IMR-90 (cell line): ENCODE data around the gene NABP1. TPM values are rescaled to one million over a fixed set of nuclear protein-coding genes. Genes with fewer than 3 reads are reported as not detected.

Experiments
- ATAC-seq: fragments of 200-7000 bp; cut with Tn5 transposase; 2 replicates; pipeline ENCODE4 v1.9.1; 2020; ENCODE audit warnings: low read depth, mild to moderate bottlenecking, moderate library complexity
- BruUV-seq: library from RNA; stranded (reverse); fragments of 400-500 nt; replicated peaks from 2 replicates; lab custom pipeline; 2021; lab: Mats Ljungman, UMichigan
- CTCF ChIA-PET: fragments of 300-600 bp; formaldehyde crosslinking; extraction: SDS; loops from one replicate; lab custom pipeline; 2021; ENCODE audit warnings: antibody characterized with exemption; lab: Yijun Ruan, JAX
- POLR2A ChIA-PET: fragments of 300-600 bp; sonication (Branson Sonifier 250); formaldehyde crosslinking; loops from one replicate; lab custom pipeline; 2022; ENCODE audit warnings: antibody characterized with exemption; ENCODE audit not compliant: unreplicated experiment; lab: Charles Lee
- DNase-seq: peaks from one replicate; pipeline ENCODE4 v3.0.0; 2013
- H2AFZ ChIP-seq: replicated peaks from 2 replicates; pipeline ENCODE3; 2013; ENCODE audit warnings: low read length, mild to moderate bottlenecking; ENCODE audit not compliant: poor library complexity
- H2AK5ac ChIP-seq: 2 replicates; pipeline ENCODE4 v1.6.1; 2013; ENCODE audit warnings: low read depth, low read length, inconsistent platforms
- H2AK9ac ChIP-seq: replicated peaks from 2 replicates; pipeline ENCODE3; 2013; ENCODE audit warnings: mild to moderate bottlenecking, low read depth, low read length, moderate library complexity; ENCODE audit not compliant: poor library complexity
- H2BK120ac ChIP-seq: 2 replicates; pipeline ENCODE4 v1.6.1; 2013; ENCODE audit warnings: low read depth, low read length, inconsistent platforms
- H2BK15ac ChIP-seq: 3 replicates; pipeline ENCODE4 v1.6.1; 2013; ENCODE audit warnings: low read depth, low read length, inconsistent platforms
- H2BK20ac ChIP-seq: 2 replicates; pipeline ENCODE4 v1.6.1; 2013; ENCODE audit warnings: low read depth, mild to moderate bottlenecking, inconsistent platforms, low read length, moderate library complexity
- H2BK5ac ChIP-seq: 2 replicates; pipeline ENCODE4 v1.6.1; 2013; ENCODE audit warnings: mild to moderate bottlenecking, low read depth, low read length, inconsistent platforms; ENCODE audit not compliant: poor library complexity, severe bottlenecking
- H3K14ac ChIP-seq: replicated peaks from 2 replicates; pipeline ENCODE4 v1.6.1; 2013; ENCODE audit warnings: low read depth, low read length, inconsistent platforms
- H3K18ac ChIP-seq: 2 replicates; pipeline ENCODE4 v1.6.1; 2013; ENCODE audit warnings: low read depth, low read length, control low read depth
- H3K23ac ChIP-seq: 2 replicates; pipeline ENCODE4 v1.6.1; 2013; ENCODE audit warnings: low read depth, low read length, inconsistent platforms
- H3K27ac ChIP-seq: 2 replicates; pipeline ENCODE4 v1.5.1; 2013; ENCODE audit warnings: mild to moderate bottlenecking, control low read depth, low read length; ENCODE audit not compliant: insufficient read depth
- H3K27me3 ChIP-seq: 2 replicates; pipeline ENCODE4 v1.6.1; 2013; ENCODE audit warnings: low read length; ENCODE audit not compliant: control insufficient read depth, insufficient read depth
- H3K36me3 ChIP-seq: 2 replicates; pipeline ENCODE4 v1.6.1; 2013; ENCODE audit warnings: low read length, mixed read lengths; ENCODE audit not compliant: control insufficient read depth, insufficient read depth
- H3K4ac ChIP-seq: 2 replicates; pipeline ENCODE4 v1.6.1; 2013; ENCODE audit warnings: low read depth, low read length, inconsistent platforms
- H3K4me1 ChIP-seq: 2 replicates; pipeline ENCODE4 v1.6.1; 2013; ENCODE audit warnings: low read length, mixed read lengths; ENCODE audit not compliant: control insufficient read depth, insufficient read depth
- H3K4me2 ChIP-seq: 2 replicates; pipeline ENCODE4 v1.6.1; 2013; ENCODE audit warnings: low read depth, mild to moderate bottlenecking, control low read depth, low read length, moderate library complexity
- H3K4me3 ChIP-seq: 2 replicates; pipeline ENCODE4 v1.5.1; 2013; ENCODE audit warnings: low read depth, mild to moderate bottlenecking, control low read depth, low read length, moderate library complexity; ENCODE audit not compliant: insufficient read depth
- H3K56ac ChIP-seq: 2 replicates; pipeline ENCODE4 v1.6.1; 2013; ENCODE audit warnings: low read length, inconsistent platforms; ENCODE audit not compliant: insufficient read depth; ENCODE audit errors: extremely low read depth
- H3K79me1 ChIP-seq, 2 experiments: 2 replicates each; pipeline ENCODE4 v1.6.1; 2013; ENCODE audit warnings: low read length in 2 of 2, inconsistent platforms in 1 of 2, low read depth in 1 of 2
- H3K9ac ChIP-seq: 2 replicates; pipeline ENCODE4 v1.6.1; 2013; ENCODE audit warnings: low read depth, low read length, control low read depth
- H3K9me1 ChIP-seq: 2 replicates; pipeline ENCODE4 v1.6.1; 2013; ENCODE audit warnings: low read length, inconsistent platforms; ENCODE audit not compliant: insufficient read depth
- H3K9me3 ChIP-seq: 2 replicates; pipeline ENCODE4 v1.6.1; 2013; ENCODE audit warnings: low read length; ENCODE audit not compliant: control insufficient read depth, insufficient read depth
- H4K20me1 ChIP-seq: 2 replicates; pipeline ENCODE4 v1.6.1; 2013; ENCODE audit warnings: low read length, inconsistent platforms; ENCODE audit not compliant: insufficient read depth
- H4K5ac ChIP-seq: 2 replicates; pipeline ENCODE4 v1.6.1; 2013; ENCODE audit warnings: mild to moderate bottlenecking, low read depth, low read length, control low read depth
- H4K8ac ChIP-seq, 2 experiments: 2 replicates each; pipeline ENCODE4 v1.6.1; 2013; ENCODE audit warnings: low read depth in 2 of 2, low read length in 2 of 2, control low read depth in 1 of 2, inconsistent platforms in 1 of 2
- H4K91ac ChIP-seq: 2 replicates; pipeline ENCODE4 v1.6.1; 2013; ENCODE audit warnings: low read depth, low read length, inconsistent platforms; ENCODE audit not compliant: insufficient read depth
- BHLHE40 ChIP-seq: fragments of 150-350 bp; IDR thresholded peaks from 2 replicates; pipeline ENCODE4 v1.6.1; 2016; ENCODE audit warnings: mild to moderate bottlenecking, low read depth, low read length
- CEBPB ChIP-seq: IDR thresholded peaks from 2 replicates; pipeline ENCODE4 v1.6.1; 2012; ENCODE audit warnings: low read depth, low read length, improper control_type of control experiment
- FOS ChIP-seq: fragments of 150-350 bp; IDR thresholded peaks from 2 replicates; pipeline ENCODE4 v1.6.1; 2016; ENCODE audit warnings: low read depth, low read length
- MAFK ChIP-seq: IDR thresholded peaks from 2 replicates; pipeline ENCODE4 v1.6.1; 2012; ENCODE audit warnings: low read depth, low read length, improper control_type of control experiment
- MAZ ChIP-seq: IDR thresholded peaks from 2 replicates; pipeline ENCODE4 v1.6.1; 2012; ENCODE audit warnings: low read depth, mild to moderate bottlenecking, low read length, improper control_type of control experiment, moderate library complexity, borderline replicate concordance
- NFE2L2 ChIP-seq: fragments of 150-350 bp; IDR thresholded peaks from 2 replicates; pipeline ENCODE4 v1.6.1; 2016; ENCODE audit warnings: low read depth, mild to moderate bottlenecking, low read length
- POLR2A ChIP-seq: IDR thresholded peaks from 2 replicates; pipeline ENCODE4 v1.6.1; 2012; ENCODE audit warnings: mild to moderate bottlenecking, low read depth, low read length
- RAD21 ChIP-seq: IDR thresholded peaks from 2 replicates; pipeline ENCODE4 v1.6.1; 2012; ENCODE audit warnings: low read length, improper control_type of control experiment
- RCOR1 ChIP-seq: IDR thresholded peaks from 2 replicates; pipeline ENCODE4 v1.6.1; 2012; ENCODE audit warnings: mild to moderate bottlenecking, low read length, improper control_type of control experiment; ENCODE audit not compliant: insufficient replicate concordance
- RFX5 ChIP-seq: IDR thresholded peaks from 2 replicates; pipeline ENCODE4 v1.8.0; 2012; ENCODE audit warnings: low read depth, mild to moderate bottlenecking, low read length, moderate library complexity
- SMC3 ChIP-seq: fragments of 150-350 bp; IDR thresholded peaks from 2 replicates; pipeline ENCODE4 v1.6.1; 2016; ENCODE audit warnings: low read depth, mild to moderate bottlenecking, antibody characterized with exemption, low read length, moderate library complexity
- WGBS, 2 experiments: methylation state at CpG; one replicate each; pipeline versions ENCODE4 v1.1.5 to v1.1.7; 2013; ENCODE audit warnings: missing lambda C conversion rate in 2 of 2; ENCODE audit not compliant: insufficient read length in 1 of 2; ENCODE audit errors: extremely low coverage in 2 of 2; 5-methylcytosine and 5-hydroxymethylcytosine counted together
- dilution Hi-C: fragments of 300-500 bp; cut with HindIII; formaldehyde crosslinking; loops from one replicate; pipeline ENCODE4 v1.14.3; 2018; ENCODE audit warnings: low sequenced_read_pairs; ENCODE audit not compliant: unreplicated experiment
- in situ Hi-C: fragments of 300-500 bp; cut with MboI; formaldehyde crosslinking; loops from 3 replicates; pipeline ENCODE4 v1.14.3; 2019; ENCODE audit warnings: low sequenced_read_pairs, inconsistent platforms, mixed read lengths
- intact Hi-C: fragments of 100-400 bp; cut with micrococcal nuclease; formaldehyde crosslinking; loops from 2 replicates; pipeline ENCODE4 v1.10.0; 2022
- polyA plus RNA-seq, 3 experiments: library from polyadenylated mRNA; depleted of rRNA; stranded (reverse); fragments of >200 nt; gene quantifications; 2 replicates each; pipeline ENCODE4 v1.2.3, GENCODE V29; 2012; ENCODE audit warnings: low replicate concordance in 1 of 3
- total RNA-seq: library from RNA; depleted of rRNA; stranded (reverse); fragments of >200 nt; gene quantifications from 2 replicates; pipeline ENCODE4 v1.2.3, GENCODE V29; 2012
- TF ChIP-seq, protein P1 (sequence below): fragments of 150-350 bp; IDR thresholded peaks from 2 replicates; pipeline ENCODE4 v1.6.1; 2016; ENCODE audit warnings: low read depth, mild to moderate bottlenecking, low read length, moderate library complexity, borderline replicate concordance
- TF ChIP-seq, protein P2 (sequence below): fragments of 150-350 bp; IDR thresholded peaks from 2 replicates; pipeline ENCODE4 v1.6.1; 2017; ENCODE audit warnings: mild to moderate bottlenecking, antibody characterized with exemption, low read length, low read depth

The NABP1 gene
- total and polyA plus RNA-seq, 2 of the 4 experiments (the other 2 are of a cell fraction) = 57.7 to 73.3 TPM

DNA sequence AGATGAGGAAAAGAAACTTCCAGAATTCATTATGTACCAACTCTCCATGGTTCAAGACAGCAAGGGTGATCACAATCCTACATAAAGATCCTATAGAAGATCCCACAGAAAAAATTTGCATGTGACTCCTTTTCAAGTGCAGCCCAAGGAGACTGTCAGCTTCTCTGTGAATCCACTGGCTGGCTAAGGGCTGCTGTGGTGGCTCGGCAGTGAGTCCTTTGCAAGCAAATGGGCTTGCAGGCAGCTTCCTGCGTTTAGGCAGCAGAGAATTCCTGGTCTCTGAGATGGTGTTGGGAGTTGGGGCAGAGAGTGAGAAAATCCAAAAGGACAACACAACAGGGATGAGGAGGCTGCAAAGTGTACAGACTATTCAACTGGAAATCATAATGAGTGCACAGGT lies 43.4 kb downstream of the NABP1 start:
- no peaks in the 10 kb centered on the region for H3K9me3 ChIP-seq
- ChIA-PET POLR2A (no interaction called here), CTCF (no interaction called here)
- H3K4ac ChIP-seq = no peak overlapping the region
- dilution Hi-C loops = no loop called here
- H2BK120ac ChIP-seq = no peak overlapping the region
- no peak overlapping the region for H3K14ac ChIP-seq
- no peaks in the 10 kb centered on the region for H3K4me1 ChIP-seq
- H3K4me2 ChIP-seq = no peak overlapping the region
- no TSS peak for BruUV-seq
- no peak overlapping the region for H2BK15ac ChIP-seq
- TF ChIP-seq SMC3 (no peak), MAZ (no peak), FOS (no peak), RFX5 (no peak), NFE2L2 (no peak), BHLHE40 (no peak), MAFK (no peak), CEBPB (no peak), RAD21 (no peak), RCOR1 (no peak), POLR2A (no peak)
- TF ChIP-seq, protein P1, sequence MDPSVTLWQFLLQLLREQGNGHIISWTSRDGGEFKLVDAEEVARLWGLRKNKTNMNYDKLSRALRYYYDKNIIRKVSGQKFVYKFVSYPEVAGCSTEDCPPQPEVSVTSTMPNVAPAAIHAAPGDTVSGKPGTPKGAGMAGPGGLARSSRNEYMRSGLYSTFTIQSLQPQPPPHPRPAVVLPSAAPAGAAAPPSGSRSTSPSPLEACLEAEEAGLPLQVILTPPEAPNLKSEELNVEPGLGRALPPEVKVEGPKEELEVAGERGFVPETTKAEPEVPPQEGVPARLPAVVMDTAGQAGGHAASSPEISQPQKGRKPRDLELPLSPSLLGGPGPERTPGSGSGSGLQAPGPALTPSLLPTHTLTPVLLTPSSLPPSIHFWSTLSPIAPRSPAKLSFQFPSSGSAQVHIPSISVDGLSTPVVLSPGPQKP = no peak
- TF ChIP-seq, protein P2, sequence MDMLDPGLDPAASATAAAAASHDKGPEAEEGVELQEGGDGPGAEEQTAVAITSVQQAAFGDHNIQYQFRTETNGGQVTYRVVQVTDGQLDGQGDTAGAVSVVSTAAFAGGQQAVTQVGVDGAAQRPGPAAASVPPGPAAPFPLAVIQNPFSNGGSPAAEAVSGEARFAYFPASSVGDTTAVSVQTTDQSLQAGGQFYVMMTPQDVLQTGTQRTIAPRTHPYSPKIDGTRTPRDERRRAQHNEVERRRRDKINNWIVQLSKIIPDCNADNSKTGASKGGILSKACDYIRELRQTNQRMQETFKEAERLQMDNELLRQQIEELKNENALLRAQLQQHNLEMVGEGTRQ = no peak
- no peaks in the 10 kb centered on the region for H3K36me3 ChIP-seq
- H3K4me3 ChIP-seq = no peak overlapping the region
- DNase-seq = no peak
- no peak overlapping the region for H4K8ac ChIP-seq
- no peaks in the 10 kb centered on the region for H3K9me1 ChIP-seq
- no peak overlapping the region for H2AK9ac ChIP-seq
- no peak overlapping the region for H2AK5ac ChIP-seq
- H4K91ac ChIP-seq = no peak overlapping the region
- no peak overlapping the region for H3K27ac ChIP-seq
- H3K56ac ChIP-seq = no peak overlapping the region
- no peak overlapping the region for H3K23ac ChIP-seq
- H3K9ac ChIP-seq = no peak overlapping the region
- no peaks in the 10 kb centered on the region for H4K20me1 ChIP-seq
- no peak overlapping the region for H2BK20ac ChIP-seq
- no peaks in the 10 kb centered on the region for H3K27me3 ChIP-seq
- no peak for ATAC-seq
- intact Hi-C loops = no loop called here
- H2AFZ ChIP-seq = no peak overlapping the region
- no peak overlapping the region for H3K18ac ChIP-seq
- no peaks in the 10 kb centered on the region for H3K79me1 ChIP-seq
- H4K5ac ChIP-seq = no peak overlapping the region
- in situ Hi-C loops = no loop called here
- H2BK5ac ChIP-seq = no peak overlapping the region
- no CpG with 5 or more reads among the region's 2 CpGs for WGBS, 2 experiments
